ENCODE data around the gene AMN. TPM values are rescaled to one million over a fixed set of nuclear protein-coding genes. Genes with fewer than 3 reads are reported as not detected.

Gene AMN
- total RNA-seq, 1 experiment from 2014 or later, result 5.6 TPM

GRCh38 chr14:102917469-102918211 lies 4.8 kb upstream of the AMN start:
- H3K27me3 ChIP-seq (replicated peaks; ENCODE audit: insufficient read depth, low read depth, low read length, poor library complexity), result peaks cover 2% of the 10 kb centered on the region
- no peaks in the 10 kb centered on the region for H3K4me1 ChIP-seq (ENCODE audit: insufficient read depth, low read length, poor library complexity, severe bottlenecking)
- no TSS peak for BruUV-seq (replicated peaks)
- ChIA-PET POLR2A (ENCODE audit: low non-redundant PET) (no interaction called here), CTCF (interaction anchor here (1.3 kb wide), 1 partner anchor 223 kb away, joined by 6 read pairs; no protein-coding TSS in a partner anchor)
- no peaks in the 10 kb centered on the region for H3K36me3 ChIP-seq (ENCODE audit: insufficient read depth, low read length, poor library complexity, severe bottlenecking)
- no peak overlapping the region for H3K27ac ChIP-seq (ENCODE audit: low read depth, low read length, poor library complexity, severe bottlenecking)
- TF ChIP-seq CTCF (conservative IDR thresholded peaks at IDR 0.05; ENCODE audit: low read depth, low read length) (peak; percentile 88), EZH2 (IDR thresholded peaks at IDR 0.05; ENCODE audit: borderline replicate concordance, low read depth, low read length, poor library complexity, severe bottlenecking) (no peak)
- peak; percentile 78 for DNase-seq (ENCODE audit: low spot score)
- no peaks in the 10 kb centered on the region for H3K9me3 ChIP-seq (ENCODE audit: low read depth, low read length, poor library complexity, severe bottlenecking)
- no peak overlapping the region for H3K4me3 ChIP-seq (ENCODE audit: low read depth, low read length, poor library complexity, severe bottlenecking)
- intact Hi-C loops (cut with micrococcal nuclease; ENCODE audit: unreplicated experiment), result loop anchor here (2.0 to 10.0 kb wide), 4 partner anchors 143 to 479 kb away; no protein-coding TSS in a partner anchor

DNA sequence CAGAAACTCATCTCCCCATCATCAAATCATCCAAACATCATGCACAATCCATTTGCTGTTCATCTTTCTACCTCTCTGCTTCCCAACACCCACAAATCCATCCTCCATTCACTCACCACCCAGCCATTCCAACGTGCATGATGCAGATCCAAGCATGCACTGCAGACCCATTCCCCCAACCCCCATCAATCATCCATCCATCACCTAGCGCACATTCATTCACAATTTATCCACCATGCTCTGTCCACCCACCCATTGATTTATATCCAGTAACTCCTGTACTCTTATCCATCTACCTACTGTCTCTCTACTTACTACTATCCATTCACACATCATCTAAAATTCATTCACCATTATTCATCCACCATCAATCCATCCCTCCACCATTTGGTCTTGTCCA lies 4.0 kb upstream of the AMN start:
- Histone ChIP-seq H3K36me3 (ENCODE audit: insufficient read depth, low read length, poor library complexity, severe bottlenecking) (no peaks in the 10 kb centered on the region), H3K27ac (ENCODE audit: low read depth, low read length, poor library complexity, severe bottlenecking) (no peak overlapping the region), H3K4me3 (ENCODE audit: low read depth, low read length, poor library complexity, severe bottlenecking) (no peak overlapping the region), H3K4me1 (ENCODE audit: insufficient read depth, low read length, poor library complexity, severe bottlenecking) (no peaks in the 10 kb centered on the region), H3K9me3 (ENCODE audit: low read depth, low read length, poor library complexity, severe bottlenecking) (no peaks in the 10 kb centered on the region), H3K27me3 (replicated peaks; ENCODE audit: insufficient read depth, low read depth, low read length, poor library complexity) (peaks cover 8% of the 10 kb centered on the region)
- no peak for DNase-seq (ENCODE audit: low spot score)
- ChIA-PET CTCF (interaction anchor here (1.3 kb wide), 1 partner anchor 223 kb away, joined by 6 read pairs; no protein-coding TSS in a partner anchor), POLR2A (ENCODE audit: low non-redundant PET) (no interaction called here)
- TF ChIP-seq EZH2 (IDR thresholded peaks at IDR 0.05; ENCODE audit: borderline replicate concordance, low read depth, low read length, poor library complexity, severe bottlenecking) (no peak), CTCF (conservative IDR thresholded peaks at IDR 0.05; ENCODE audit: low read depth, low read length) (no peak)
- no TSS peak for BruUV-seq (replicated peaks)
- intact Hi-C loops (cut with micrococcal nuclease; ENCODE audit: unreplicated experiment), result loop anchor here (2.0 to 10.0 kb wide), 3 partner anchors 226 to 480 kb away; no protein-coding TSS in a partner anchor

DNA sequence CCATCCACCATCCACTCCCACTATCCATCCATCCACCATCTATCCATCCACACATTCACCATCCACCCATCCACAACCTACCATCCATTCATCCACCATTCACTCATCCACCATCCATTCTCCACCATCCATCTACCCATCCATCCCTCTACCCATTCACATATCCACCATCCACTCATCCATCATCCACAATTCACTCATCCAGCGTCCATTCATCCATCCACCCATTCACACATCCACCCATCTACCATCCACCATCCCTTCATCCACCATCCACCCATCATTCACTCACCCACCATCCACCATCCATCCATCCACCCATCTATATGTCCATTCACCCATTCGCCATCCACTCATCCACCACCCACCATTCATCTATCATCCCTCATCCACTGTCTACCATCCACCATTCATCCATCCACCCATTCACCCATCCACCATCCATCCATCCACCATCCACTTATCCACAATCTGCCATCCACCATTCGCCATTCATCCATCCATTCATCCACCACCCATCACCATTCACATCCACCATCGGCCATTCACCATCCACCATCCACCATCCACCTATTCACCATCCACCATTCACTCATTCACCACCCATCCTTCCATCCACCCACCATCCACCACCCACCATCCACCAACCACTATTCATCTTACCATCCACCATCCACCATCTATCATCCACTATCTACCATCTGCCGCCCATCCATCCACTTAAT lies 2.0 kb upstream of the AMN start:
- intact Hi-C loops (cut with micrococcal nuclease; ENCODE audit: unreplicated experiment), result no loop called here
- ChIA-PET CTCF (no interaction called here), POLR2A (ENCODE audit: low non-redundant PET) (no interaction called here)
- Histone ChIP-seq H3K27ac (ENCODE audit: low read depth, low read length, poor library complexity, severe bottlenecking) (no peak overlapping the region), H3K9me3 (ENCODE audit: low read depth, low read length, poor library complexity, severe bottlenecking) (no peaks in the 10 kb centered on the region), H3K4me1 (ENCODE audit: insufficient read depth, low read length, poor library complexity, severe bottlenecking) (no peaks in the 10 kb centered on the region), H3K4me3 (ENCODE audit: low read depth, low read length, poor library complexity, severe bottlenecking) (no peak overlapping the region), H3K27me3 (replicated peaks; ENCODE audit: insufficient read depth, low read depth, low read length, poor library complexity) (peaks cover 11% of the 10 kb centered on the region), H3K36me3 (ENCODE audit: insufficient read depth, low read length, poor library complexity, severe bottlenecking) (no peaks in the 10 kb centered on the region)
- BruUV-seq (replicated peaks), result no TSS peak
- no peak for DNase-seq (ENCODE audit: low spot score)
- TF ChIP-seq CTCF (conservative IDR thresholded peaks at IDR 0.05; ENCODE audit: low read depth, low read length) (no peak), EZH2 (IDR thresholded peaks at IDR 0.05; ENCODE audit: borderline replicate concordance, low read depth, low read length, poor library complexity, severe bottlenecking) (no peak)

Measured in A673 (cell line).